ENCODE data around the gene TMEM117. TPM values are rescaled to one million over a fixed set of nuclear protein-coding genes. Genes with fewer than 3 reads are reported as not detected.

Gene TMEM117
- total RNA-seq, 1 donor: 22.4 TPM

DNA sequence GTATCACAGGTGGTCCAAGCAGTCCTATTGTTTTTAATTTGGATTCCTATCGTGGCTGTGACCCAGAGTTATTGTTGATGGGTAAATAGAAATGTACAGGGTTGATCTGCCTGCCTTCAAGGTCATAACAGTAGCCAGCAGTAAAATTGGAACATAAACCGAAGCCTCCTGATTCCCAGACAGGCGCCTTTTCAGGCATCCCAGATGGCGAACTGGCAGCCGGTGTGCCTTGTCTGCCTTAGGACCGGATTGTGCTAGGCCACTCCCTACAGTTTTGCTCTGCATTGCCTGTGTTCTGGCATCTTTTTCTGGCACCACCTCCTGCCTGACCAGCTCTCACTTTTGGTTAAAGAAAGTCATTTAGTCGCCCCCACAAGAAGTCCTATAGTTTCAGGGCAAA lies 22.2 kb downstream of the TMEM117 start:
- DNase-seq (ENCODE audit: insufficient read length, low spot score, missing footprints): no peak
- H2AFZ ChIP-seq (ENCODE audit: low read length): no peak overlapping the region

DNA sequence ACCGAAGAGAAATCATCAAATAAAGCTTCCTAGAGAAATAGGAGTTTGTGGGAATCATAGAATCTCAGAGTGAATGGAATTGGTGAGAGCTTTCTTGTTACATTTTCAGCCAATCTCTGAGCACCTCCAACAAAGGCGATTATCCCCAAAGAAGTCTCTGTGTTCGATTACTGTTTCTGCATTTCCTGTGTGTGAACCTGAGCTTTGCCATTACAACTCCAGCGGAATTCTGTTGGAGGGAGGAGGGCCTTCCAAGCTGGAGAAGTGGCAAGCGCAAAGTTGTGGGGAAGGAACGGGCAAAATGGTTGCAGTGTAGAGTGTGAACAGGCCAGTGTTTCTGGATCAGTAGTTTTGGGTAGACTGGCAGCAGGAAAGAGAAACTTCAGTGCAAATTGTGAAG lies 23.1 kb downstream of the TMEM117 start:
- H3K4me3 ChIP-seq (ENCODE audit: insufficient read depth, low read length): no peak overlapping the region

More for the DNA sequence above, 22.2 kb downstream of the TMEM117 start:
- H3K36me3 ChIP-seq (ENCODE audit: insufficient read depth, low read length): no peaks in the 10 kb centered on the region
- no peaks in the 10 kb centered on the region for H4K20me1 ChIP-seq (ENCODE audit: insufficient read depth, low read length)
- no peak overlapping the region for H3K4me3 ChIP-seq (ENCODE audit: insufficient read depth, low read length)
- no peaks in the 10 kb centered on the region for H3K79me2 ChIP-seq (ENCODE audit: insufficient read depth, low read length)
- TF ChIP-seq, protein P1, sequence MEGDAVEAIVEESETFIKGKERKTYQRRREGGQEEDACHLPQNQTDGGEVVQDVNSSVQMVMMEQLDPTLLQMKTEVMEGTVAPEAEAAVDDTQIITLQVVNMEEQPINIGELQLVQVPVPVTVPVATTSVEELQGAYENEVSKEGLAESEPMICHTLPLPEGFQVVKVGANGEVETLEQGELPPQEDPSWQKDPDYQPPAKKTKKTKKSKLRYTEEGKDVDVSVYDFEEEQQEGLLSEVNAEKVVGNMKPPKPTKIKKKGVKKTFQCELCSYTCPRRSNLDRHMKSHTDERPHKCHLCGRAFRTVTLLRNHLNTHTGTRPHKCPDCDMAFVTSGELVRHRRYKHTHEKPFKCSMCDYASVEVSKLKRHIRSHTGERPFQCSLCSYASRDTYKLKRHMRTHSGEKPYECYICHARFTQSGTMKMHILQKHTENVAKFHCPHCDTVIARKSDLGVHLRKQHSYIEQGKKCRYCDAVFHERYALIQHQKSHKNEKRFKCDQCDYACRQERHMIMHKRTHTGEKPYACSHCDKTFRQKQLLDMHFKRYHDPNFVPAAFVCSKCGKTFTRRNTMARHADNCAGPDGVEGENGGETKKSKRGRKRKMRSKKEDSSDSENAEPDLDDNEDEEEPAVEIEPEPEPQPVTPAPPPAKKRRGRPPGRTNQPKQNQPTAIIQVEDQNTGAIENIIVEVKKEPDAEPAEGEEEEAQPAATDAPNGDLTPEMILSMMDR (IDR thresholded peaks at IDR 0.05; ENCODE audit: extremely low read depth, low read depth, low read length): no peak
- H3K27ac ChIP-seq (ENCODE audit: low read depth, low read length): no peak overlapping the region
- no peaks in the 10 kb centered on the region for H3K27me3 ChIP-seq (ENCODE audit: insufficient read depth, low read length)
- no peak overlapping the region for H3K4me2 ChIP-seq (ENCODE audit: insufficient read depth, low read length)
- H3K9me3 ChIP-seq (ENCODE audit: low read depth, low read length): no peaks in the 10 kb centered on the region
- H3K4me1 ChIP-seq (ENCODE audit: insufficient read depth, low read length): peaks cover 3% of the 10 kb centered on the region

GRCh38 chr12:43861015-43861839 lies 25.3 kb downstream of the TMEM117 start:
- Histone ChIP-seq H3K4me2 (ENCODE audit: insufficient read depth, low read length) (peak overlapping the region; percentile 46), H2AFZ (ENCODE audit: low read length) (no peak overlapping the region)
- peak; percentile 62 for DNase-seq (ENCODE audit: insufficient read length, low spot score, missing footprints)

More for the DNA sequence above, 23.1 kb downstream of the TMEM117 start:
- no peaks in the 10 kb centered on the region for H4K20me1 ChIP-seq (ENCODE audit: insufficient read depth, low read length)
- peaks cover 3% of the 10 kb centered on the region for H3K4me1 ChIP-seq (ENCODE audit: insufficient read depth, low read length)
- no peak for DNase-seq (ENCODE audit: insufficient read length, low spot score, missing footprints)
- no peaks in the 10 kb centered on the region for H3K27me3 ChIP-seq (ENCODE audit: insufficient read depth, low read length)
- no peaks in the 10 kb centered on the region for H3K79me2 ChIP-seq (ENCODE audit: insufficient read depth, low read length)
- no peaks in the 10 kb centered on the region for H3K9me3 ChIP-seq (ENCODE audit: low read depth, low read length)
- H3K27ac ChIP-seq (ENCODE audit: low read depth, low read length): no peak overlapping the region
- no peak overlapping the region for H2AFZ ChIP-seq (ENCODE audit: low read length)
- H3K36me3 ChIP-seq (ENCODE audit: insufficient read depth, low read length): no peaks in the 10 kb centered on the region
- H3K4me2 ChIP-seq (ENCODE audit: insufficient read depth, low read length): no peak overlapping the region
- TF ChIP-seq, protein P1 (IDR thresholded peaks at IDR 0.05; ENCODE audit: extremely low read depth, low read depth, low read length): no peak

GRCh38 chr12:43861840-43862150 lies 25.9 kb downstream of the TMEM117 start:
- DNase-seq (ENCODE audit: insufficient read length, low spot score, missing footprints): no peak
- Histone ChIP-seq H3K79me2 (ENCODE audit: insufficient read depth, low read length) (no peaks in the 10 kb centered on the region), H3K27me3 (ENCODE audit: insufficient read depth, low read length) (no peaks in the 10 kb centered on the region), H3K36me3 (ENCODE audit: insufficient read depth, low read length) (no peaks in the 10 kb centered on the region), H3K4me1 (ENCODE audit: insufficient read depth, low read length) (peaks cover 3% of the 10 kb centered on the region), H3K4me2 (ENCODE audit: insufficient read depth, low read length) (peak overlapping the region; percentile 46), H3K4me3 (ENCODE audit: insufficient read depth, low read length) (no peak overlapping the region), H3K27ac (ENCODE audit: low read depth, low read length) (no peak overlapping the region), H3K9me3 (ENCODE audit: low read depth, low read length) (no peaks in the 10 kb centered on the region), H4K20me1 (ENCODE audit: insufficient read depth, low read length) (no peaks in the 10 kb centered on the region), H2AFZ (ENCODE audit: low read length) (no peak overlapping the region)
- TF ChIP-seq, protein P1 (IDR thresholded peaks at IDR 0.05; ENCODE audit: extremely low read depth, low read depth, low read length): no peak

More at GRCh38 chr12:43861015-43861839, 25.3 kb downstream of the TMEM117 start:
- H3K79me2 ChIP-seq (ENCODE audit: insufficient read depth, low read length): no peaks in the 10 kb centered on the region
- H3K4me3 ChIP-seq (ENCODE audit: insufficient read depth, low read length): no peak overlapping the region
- peaks cover 3% of the 10 kb centered on the region for H3K4me1 ChIP-seq (ENCODE audit: insufficient read depth, low read length)
- H3K27me3 ChIP-seq (ENCODE audit: insufficient read depth, low read length): no peaks in the 10 kb centered on the region
- H3K36me3 ChIP-seq (ENCODE audit: insufficient read depth, low read length): no peaks in the 10 kb centered on the region
- H3K27ac ChIP-seq (ENCODE audit: low read depth, low read length): no peak overlapping the region
- no peaks in the 10 kb centered on the region for H4K20me1 ChIP-seq (ENCODE audit: insufficient read depth, low read length)
- H3K9me3 ChIP-seq (ENCODE audit: low read depth, low read length): no peaks in the 10 kb centered on the region
- TF ChIP-seq, protein P1 (IDR thresholded peaks at IDR 0.05; ENCODE audit: extremely low read depth, low read depth, low read length): no peak

Measured in osteoblast (primary cell).